ENCODE data around the gene CFAP73.
"Not testable (repeated sequence)": the region's sequence is repeated elsewhere in the genome, so short reads cannot be mapped to it uniquely, and the experiment has no call there.

Gene CFAP73

GRCh38 chr12:113196582-113196981, 47.1 kb downstream of the CFAP73 start:
- no peak for DNase-seq

GRCh38 chr12:113196990-113197389, 47.5 kb downstream of the CFAP73 start:
- peak; percentile 8 to 62 (median 34) for DNase-seq

DNA sequence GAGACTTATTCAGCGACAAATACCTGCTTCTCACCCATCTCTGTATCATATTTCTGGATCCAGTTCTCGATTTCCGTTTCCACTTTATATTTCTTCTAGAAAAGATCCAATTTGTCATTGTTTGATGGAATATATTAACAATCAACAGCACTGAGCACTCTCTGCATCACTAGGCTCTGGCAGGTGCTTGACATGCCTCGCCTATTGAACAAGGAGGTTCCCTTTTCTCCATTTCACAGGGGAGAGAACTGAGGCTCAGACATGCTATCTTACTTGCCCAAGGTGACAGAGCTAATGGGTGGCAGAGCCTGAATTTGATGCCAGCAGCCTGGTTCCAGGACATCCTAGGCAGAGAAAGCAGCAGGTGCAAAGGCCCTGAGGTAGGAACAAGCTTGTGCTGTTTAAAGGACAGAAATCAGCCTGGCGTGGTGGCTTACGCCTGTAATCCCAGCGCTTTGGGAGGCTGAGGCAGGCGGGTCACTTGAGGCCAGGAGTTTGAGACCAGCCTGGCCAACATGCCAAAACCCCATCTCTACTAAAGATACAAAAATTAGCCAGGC, 48.1 kb downstream of the CFAP73 start:
- no peak for DNase-seq

DNA sequence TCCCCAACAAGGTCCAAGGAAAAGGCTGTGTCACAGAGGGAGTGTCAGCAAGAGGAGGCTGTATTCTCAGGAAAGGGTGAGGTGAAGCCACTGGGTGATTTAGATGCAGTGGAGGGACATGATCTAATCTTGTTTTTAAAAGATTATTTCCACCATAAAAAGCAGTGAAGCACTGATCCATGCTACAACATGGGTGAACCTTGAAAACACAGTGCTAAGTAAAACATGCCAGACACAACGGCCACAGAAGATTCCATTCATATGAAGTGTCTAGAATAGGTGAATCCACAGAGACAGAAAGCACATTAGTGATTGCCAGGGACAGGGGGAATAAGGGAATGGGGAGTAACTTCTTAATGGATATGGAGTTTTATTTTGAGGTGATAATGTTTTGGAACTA, 48.8 kb downstream of the CFAP73 start:
- DNase-seq = no peak

DNA sequence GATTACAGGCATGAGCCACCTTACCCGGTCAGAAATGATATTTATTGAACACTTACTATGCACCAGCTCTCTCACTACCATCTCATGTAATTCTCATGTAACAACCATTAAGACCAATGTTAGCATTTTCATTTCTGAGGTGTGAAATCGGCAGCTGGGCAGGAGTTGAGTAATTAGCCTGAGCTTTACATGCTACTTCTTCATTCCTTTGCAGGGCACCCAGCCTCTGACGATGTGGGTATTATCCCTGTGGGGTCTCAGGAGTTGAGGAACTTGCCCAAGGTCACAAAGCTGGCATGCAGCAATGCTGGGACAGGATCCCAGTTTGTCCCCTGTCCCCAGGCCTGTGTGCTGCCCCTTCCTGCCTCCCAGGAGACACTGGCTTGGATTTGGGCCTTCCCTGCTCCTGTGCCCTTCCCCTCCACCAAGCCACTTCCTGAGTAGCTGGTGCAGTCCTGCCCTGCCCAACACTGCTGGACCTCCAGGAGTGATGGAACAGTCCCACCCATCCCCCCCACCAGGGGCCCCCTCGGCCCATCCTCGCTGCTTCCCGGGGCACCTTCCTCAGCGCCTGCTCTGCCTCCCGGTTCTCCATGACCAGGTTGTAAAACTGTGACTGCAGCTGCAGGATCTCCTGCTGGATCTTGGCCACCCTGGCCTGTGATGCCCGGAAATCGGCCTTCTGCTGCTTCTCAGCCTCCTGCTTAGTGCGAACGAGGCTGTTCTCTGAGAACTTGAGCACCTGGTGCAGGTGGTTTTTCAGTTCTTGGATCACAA, 50.7 kb downstream of the CFAP73 start:
- no peak for DNase-seq

DNA sequence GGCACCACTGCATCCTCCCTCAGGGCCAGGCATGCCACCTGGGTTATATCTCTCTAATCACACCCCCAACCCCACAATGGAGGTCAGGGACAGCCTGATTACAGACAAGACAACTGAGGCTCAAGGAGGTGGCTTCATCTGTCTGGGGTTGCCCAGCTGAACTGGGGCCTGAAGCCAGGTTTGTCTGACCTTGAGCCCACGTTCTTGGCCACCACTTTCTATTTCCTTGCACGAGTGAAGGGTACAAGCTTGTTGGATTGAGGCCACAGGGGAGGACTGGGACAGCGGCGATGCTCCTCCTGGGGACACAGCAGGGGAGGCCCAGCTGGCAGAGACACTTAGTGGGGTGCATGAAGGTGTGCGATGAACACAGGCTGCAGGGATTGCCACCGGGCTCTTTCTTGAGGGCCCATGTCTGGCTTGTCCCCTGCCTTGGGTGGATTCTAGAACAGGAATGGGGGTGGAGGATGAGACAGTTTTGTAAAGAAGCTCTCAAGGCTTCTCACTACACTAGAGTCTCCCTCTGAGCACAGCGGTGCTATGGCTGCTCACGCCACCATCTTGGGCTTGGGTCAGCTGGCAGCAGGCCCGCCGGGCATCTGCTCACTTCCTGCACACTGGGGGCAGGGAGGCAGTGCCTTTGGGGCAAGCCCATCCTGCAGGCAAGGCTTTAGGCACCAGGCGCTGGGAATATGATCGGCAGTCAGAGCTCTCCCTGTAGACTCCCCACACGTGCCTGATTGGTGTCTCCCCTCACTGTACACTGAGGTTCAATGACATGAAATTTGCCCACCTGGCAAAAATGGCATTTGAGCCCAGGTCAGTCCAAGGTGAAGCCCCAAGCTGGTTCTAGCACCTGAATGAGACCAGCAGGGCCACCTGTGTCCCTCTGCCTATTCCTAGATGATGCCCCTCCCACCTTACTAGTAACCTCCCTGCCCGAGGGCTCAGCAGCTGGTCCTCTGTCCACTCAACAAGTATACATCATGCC, 52.0 kb downstream of the CFAP73 start:
- DNase-seq = no peak

GRCh38 chr12:113202300-113203075, 53.0 kb downstream of the CFAP73 start:
- DNase-seq = no peak

GRCh38 chr12:113203852-113204760, 54.6 kb downstream of the CFAP73 start:
- DNase-seq = no peak

DNA sequence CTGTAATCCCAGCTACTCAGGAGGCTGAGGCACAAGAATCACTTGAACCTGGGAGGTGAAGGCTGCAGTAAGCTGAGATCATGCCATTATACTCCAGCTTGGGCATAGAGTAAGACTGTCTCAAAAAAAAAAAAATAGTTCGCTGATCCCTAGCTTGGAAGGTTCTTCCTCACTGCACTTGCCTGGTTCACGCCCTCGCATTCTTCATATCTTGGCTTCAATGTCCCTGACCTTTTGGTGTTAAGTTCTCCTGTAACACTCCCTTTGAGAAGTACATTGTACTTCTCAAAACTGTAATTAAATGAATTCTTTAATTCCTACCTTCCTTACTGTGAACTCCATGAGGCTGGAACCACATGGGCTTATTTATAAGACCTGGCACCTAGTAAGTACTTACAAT, 55.3 kb downstream of the CFAP73 start:
- no peak for DNase-seq

- not testable (repeated sequence) for DNase-seq
Measured at GRCh38 chr12:113206802-113207201, 57.3 kb downstream of the CFAP73 start.

DNA sequence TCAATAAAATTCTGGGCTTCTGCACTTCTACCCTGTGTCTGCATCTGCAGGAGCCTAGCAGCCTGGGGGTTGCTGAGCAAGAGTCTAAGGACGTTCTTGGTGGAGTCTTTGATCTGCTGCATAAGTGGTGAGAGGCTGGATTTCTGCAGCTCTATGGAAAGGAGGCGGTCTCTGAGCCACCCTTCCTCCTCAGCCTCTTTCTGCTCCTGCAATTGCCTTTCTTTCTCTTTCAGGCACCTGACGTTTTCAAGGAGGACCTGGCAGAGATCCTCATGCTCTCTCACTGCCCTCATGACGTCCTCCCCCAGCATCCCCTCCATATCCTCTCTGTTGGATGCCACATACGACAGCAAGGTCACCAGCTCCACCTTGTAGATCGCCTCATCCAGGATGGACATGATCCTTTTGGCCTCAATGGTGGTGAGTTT, 58.1 kb downstream of the CFAP73 start:
- DNase-seq = peak in 4 of 6 experiments; percentile 11 to 55 (median 28)

GRCh38 chr12:113208041-113208934, 58.8 kb downstream of the CFAP73 start:
- DNase-seq = peak; percentile 27 to 61 (median 45)
